COLO829 (cell line): ENCODE data around the gene TNFRSF8.

Experiments
- DNase-seq: peaks from one replicate; pipeline ENCODE4 v3.0.0; 2012; ENCODE audit warnings: low spot score

Gene TNFRSF8

DNA sequence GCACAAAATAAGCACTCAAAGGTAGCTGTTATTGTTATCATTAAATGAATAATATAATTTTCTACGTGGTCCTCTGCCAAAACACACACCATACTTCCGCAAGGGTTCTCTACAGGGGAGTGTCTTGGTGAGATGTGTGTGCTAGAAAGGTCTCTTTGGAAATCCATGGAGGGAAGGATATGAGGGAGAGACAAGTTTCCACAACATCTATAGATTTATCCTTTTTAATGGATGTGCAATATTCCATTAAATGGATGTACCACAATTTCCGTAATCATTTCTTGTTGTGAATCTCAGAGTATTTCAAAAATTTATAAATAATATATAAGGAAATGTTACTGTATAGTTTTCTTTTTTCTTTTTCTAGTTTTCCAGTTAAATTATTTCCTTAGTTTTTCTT, 2.6 kb upstream of the TNFRSF8 start:
- no peak for DNase-seq

DNA sequence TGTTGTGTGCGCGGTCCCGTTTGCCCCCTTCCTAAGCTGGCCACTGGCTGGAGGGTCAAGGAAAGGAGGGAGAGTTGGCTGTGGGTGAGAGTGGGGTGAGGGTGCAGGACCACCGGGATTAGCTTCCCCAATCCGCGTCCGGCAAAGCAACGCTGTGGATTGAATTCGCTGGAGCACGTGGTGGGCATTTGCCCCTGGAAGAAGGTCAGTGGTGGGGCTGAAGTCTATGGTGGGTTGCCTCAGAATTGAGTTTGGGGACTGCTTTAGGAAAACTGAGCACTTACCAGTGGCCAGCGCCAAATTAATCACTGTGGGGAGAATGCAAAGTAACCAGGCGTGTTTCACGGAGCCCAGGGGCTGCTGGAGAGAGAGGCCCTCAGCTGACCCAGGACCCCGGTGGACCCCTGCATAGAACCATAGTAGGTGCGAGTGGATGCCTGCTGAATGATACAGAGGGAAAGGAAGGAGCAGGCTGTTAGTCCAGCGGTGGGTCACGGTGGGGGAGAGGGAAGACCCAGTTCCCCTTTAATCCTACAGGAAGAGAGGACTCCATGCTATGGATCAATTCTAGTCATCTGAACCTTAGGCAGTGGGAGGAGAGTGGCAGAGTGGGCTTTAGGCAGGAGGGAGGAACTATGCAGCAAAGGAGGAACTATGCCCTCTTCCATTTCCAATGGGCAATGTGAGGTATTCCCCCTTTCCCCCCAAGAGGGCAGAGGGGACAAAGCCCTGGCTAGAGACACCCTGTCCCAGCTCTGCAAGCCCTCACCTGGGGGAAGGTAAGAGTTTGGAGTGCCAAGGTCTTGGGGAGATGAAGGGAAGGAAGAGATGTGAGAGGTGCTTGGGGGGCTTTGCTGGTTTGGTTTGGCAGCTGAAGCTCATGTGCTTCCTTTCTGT, 1.2 kb downstream of the TNFRSF8 start:
- DNase-seq: no peak

DNA sequence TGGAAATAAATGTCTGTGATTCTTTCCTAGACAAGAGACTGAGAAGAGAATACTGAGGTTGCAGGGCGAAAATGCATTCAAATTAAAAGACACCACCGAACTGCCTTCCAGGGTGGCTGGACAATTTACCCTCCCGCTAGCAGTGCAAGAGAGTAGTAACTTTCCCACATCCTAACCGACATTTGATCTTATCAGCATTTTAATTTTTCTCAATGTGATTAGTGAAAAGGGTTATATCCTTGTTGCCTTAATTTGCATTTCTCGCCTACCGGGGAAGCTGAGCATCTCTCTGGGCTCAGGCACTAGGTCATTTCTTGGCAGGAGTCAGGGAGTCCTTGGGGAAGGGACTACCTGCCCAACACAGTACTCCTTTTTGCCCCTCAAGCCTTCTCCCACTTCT, 2.8 kb downstream of the TNFRSF8 start:
- no peak for DNase-seq

DNA sequence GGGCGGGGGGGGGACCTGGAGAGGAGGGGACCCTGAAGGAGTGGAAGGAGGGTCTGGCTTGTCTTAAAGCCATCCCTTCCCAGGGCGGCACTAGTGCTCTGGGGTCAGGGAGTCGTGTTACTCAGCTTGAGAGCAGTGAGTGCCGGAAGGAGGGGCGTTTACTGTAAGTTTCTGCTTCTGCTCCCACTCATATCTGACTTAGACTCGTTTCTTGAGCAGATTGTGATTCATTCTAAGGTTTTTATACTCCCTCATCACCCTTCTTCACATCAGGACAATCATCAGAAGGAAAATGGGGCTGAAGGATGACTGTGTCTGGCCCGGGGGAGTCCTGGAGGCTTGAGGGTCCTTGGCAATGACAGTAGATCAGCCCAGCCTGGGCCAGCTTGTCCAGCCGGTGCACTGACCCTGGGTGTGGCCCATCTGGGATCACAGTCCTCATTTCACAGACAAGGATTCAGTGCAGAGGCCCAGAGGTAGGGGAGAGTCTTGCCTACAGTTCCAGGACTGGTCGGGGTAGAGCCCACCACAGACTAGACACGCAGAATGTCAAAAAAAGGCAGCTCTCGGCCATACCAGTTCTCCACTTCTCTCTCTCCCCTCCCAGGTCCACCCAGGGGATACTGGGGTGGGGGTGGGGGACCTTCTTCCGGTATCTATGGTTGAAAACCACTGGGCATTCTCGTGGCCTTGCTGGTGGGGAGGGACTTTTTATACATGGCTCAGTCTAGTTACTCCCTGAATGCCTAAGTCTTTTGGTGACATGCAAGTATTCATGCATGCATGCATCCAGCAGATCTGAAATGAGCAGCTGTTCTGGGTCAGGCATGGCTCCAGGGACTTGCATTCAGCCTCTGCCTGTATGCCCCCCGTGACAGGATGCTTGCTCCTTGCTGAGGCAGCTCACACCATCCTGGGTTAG, 5.1 kb downstream of the TNFRSF8 start:
- DNase-seq: no peak

DNA sequence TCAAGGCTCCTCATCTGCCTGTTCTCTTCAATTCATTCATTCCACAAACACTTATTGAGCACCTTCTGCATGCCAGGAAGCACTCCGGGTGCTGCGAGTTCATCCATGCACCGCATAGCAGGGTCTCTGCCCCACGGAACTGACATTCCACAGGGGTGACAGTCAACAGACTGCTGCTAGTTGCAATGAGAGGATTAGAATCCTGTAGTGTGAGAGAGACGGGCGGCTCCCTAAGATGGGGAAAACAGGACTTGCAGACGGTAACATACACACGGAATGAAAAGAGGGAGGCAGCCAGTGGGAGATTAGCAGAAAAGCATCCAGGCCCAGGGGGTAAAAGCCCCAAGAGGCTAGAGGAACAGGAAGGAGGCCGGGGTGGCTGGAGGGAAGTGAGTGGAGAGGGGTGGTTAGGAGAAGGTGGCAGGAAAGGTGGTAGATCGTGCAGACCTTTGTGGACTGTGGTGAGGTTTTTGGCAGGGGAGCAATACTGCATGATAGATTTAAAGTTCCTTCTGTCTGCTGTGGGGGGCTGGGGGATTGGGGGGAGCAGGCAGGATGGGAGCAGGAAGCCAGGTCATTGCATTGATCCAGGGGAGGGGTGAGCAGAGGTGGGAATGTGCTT, 6.6 kb downstream of the TNFRSF8 start:
- no peak for DNase-seq

DNA sequence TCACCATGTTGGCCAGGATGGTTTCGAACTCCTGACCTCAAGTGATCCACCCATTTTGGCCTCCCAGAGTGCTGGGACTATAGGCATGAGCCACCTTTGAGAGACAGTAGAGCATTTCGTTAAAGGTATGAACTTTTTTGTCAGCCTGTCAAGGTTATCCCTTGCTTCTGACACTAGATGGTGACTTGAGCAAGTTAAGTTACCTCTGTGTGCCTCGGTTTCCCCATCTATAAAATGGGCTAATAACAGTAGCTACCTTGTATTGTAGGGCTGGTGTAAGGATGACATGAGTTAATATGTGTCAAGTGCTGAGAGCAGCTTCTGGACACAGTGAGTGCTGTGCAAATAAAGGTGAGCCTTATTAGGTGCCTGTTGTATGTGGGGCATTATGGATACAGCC, 8.8 kb downstream of the TNFRSF8 start:
- DNase-seq: no peak

DNA sequence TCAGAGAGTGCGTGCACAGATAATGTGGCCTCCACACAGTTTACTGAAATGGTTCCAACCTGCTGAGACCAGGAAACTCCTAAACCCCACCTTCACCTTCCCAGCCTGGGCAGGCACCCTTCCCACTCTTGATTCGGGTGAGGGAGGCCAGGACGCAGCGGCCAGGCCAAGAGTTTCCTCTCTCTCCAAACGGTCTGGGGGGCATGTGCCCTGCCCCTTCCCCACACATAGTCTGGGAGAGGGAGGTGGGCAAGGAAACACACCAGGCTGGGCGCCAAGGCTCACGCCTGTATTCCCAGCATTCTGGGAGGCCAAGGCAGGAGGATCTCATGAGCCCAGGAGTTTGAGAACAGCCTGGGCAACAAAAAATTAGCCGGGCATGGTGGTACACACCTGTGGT, 9.6 kb downstream of the TNFRSF8 start:
- no peak for DNase-seq

DNA sequence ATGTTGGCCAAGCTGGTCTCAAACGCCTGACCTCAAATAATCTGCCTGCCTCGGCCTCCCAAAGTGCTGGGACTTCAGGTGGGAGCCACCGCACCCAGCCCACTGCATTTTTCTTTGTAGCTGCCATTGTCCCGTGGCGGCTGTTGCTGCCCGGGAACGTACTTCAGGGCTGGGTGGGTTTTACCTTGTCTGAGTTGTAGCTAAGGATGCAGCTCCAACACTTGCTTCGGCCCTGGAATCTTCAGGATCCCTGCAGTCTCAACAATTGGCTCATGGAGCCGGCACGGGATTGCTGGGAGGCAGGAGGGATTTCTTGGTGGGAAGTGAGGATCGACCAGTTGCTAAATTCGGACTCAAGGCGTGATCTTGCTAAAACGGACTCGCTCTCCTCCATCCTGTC, 10.7 kb downstream of the TNFRSF8 start:
- no peak for DNase-seq

DNA sequence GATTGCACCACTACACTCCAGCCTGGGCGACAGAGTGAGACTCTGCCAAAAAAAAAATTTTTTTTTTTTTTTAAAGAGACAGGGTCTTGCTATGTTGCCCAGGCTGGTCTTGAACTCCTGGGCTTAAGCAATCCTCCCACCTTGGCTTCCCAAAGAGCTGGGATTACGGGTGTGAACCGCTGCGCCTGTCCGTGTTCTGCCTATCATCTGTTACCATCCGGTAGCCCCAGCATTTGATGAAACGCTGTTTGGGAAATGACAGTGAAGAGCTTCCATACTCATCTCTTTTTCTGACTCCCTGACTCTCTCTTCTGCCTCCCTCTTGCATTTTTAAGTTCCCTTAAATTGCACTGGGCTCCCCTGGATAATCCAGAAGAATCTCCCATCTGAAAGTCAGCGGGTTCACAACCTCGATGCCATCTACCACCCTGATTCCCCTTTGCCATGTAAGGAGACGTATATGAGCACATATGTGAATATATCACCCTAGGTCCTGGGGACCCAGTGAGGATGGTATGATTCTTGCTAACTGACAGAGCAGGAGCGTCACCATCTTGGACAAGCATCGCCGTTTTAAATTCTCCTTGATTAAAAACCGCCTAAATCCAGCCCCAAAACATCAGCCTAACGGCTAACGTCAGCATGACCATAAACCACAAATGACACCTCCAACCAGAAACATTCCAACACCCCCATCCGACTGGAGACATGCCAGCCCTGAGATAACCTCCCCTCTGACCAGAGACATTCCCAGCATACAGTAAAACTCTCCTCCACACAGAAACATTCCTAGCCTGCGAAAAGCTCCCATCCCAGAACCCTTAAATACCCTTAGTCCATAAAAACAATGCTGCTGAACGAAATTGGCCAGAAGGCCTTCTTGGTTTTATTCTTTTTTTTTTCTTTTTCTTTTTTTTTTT, 12.4 kb downstream of the TNFRSF8 start:
- no peak for DNase-seq

DNA sequence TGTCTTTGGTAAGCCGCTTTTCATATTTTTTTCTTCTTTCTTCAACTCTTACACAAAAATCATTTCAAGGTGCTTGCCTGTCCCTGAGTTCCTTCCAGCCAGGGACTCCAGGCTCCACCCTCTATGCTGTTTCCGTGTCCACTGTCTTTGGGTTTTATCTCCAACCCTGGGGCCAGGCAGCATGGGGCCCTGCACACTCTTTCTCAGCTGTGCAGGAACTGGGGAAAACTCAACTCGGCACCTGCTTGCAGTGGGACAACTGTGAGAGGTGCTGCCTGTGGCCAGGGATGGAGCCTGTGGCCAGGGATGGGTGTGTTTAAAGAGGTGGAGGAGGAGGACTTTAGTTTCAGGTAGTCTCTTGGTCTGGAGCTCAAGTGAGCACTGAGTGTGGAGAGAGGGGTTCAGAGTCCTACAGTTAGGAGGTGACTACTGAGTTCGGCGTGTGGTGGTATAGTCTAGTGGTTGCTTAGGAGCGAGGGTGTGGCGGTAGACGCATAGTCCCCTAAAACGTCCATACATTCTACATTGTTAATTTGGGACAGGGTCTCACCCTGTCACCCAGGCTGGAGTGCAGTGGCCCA, 13.4 kb downstream of the TNFRSF8 start:
- DNase-seq: no peak

DNA sequence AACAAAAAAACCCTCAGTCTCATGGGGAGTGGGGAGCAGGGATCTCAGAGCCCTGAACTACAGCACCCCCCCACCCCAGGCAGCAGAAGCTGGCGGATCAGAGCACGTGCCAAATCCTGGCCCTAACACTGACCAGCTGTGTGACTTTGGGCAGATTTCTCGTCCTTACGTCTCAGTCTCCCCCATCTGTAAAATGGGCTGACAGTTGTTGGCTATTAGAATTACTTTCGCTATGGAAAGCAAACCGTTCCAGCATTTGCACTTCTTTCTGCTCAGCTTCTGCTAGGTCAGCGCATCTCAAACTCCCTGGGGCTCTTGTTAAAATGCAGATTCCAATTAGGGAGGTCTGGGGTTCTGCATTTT, 15.5 kb downstream of the TNFRSF8 start:
- DNase-seq: no peak

DNA sequence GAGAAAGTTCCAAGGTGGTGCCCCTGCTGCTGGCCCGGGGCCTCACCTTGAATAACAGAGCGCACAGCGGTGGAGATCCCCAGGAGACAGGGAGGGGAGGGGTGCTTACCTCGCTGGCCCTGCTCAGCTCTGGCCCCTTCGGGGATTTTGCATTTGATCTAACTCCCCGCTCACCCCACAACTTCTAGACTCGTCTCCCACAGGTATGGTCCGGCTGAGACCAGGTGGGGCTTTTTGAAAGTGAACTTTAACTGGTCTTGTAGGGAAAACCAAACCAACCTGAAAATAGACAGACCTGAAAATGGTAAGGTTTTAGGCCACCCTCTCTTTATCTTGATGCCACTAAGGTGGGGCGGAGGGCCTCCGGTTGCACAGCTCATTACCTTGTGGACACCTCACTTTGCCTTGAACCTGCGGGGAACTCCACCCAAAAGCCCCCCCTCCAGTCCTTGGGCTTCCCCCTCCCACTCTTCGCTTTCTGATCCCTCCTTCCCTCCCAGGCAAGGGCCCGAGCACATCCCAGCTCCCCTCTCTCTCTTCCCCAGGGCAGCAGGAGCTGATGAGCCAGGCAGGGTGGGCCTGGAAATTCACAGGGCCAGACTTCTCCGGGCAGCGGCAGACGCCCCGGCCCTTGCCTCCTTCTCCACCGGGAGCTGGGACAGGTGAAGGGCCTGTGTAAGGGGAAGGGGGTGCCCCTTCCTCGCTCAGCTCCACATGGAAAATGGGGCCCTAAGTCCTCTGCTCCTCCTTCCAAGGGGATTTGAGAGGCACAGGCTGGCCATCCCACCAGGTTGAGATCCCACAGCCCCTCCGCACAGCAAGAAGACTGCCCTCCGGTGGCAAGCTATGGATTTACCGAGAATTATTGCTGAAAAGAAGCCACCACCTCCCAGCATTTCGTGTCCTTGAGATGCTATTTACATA, 16.1 kb downstream of the TNFRSF8 start:
- DNase-seq: peak; percentile 40

DNA sequence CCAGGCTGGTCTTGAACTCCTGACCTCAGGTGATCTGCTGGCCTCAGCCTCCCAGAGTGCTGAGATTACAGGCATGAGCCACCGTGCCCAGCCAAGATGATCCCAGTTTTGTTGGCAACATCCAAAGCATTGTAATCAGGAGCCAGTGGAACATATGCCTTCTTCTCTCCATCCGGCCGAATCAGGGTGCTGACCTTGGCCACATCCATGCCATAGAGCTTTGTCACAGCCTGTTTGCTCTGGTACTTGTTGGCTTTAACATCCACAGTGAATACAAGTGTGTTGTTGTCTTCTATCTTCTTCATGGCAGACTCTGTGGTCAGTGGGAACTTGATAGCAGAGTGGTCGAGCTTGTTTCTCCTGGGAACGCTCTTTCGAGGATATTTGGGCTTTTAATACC, 17.1 kb downstream of the TNFRSF8 start:
- DNase-seq: no peak

DNA sequence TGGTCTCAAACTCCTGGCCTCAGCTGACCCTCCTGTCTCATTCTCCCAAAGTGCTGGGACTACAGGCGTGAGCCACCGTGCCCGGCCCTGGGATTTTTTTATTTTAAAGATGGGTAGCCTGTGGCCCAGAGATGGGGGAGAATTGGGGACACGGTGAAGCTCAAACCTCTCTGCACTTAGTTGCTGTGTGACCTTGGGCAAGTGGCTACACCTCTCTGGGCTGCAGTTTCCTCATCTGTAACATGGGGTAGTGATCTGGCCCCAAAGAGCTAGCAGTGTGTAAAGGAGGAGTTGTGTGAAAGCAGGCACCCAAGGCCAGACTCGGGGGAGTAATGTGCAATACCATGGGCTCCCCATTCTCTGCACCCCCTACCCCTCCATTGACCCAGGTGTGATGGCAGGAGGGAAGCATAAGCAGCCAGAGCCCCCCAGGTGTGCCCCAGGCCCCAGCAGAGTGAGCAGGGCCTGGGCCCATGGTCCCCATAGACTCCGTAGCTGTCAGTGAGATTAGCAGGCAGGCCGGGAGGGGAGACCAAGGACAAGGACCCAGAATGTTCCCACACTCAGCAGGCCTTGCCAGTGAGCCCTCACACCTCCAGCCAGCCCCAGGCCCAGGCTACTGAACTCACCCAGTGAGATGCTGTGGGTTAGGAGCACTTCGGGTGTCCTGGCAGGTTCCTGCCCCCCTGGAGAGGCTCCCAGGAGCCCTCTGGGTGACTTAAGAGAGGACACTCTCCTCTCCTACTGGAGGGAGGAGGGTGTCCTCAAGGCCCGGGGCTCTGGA, 17.9 kb downstream of the TNFRSF8 start:
- no peak for DNase-seq

DNA sequence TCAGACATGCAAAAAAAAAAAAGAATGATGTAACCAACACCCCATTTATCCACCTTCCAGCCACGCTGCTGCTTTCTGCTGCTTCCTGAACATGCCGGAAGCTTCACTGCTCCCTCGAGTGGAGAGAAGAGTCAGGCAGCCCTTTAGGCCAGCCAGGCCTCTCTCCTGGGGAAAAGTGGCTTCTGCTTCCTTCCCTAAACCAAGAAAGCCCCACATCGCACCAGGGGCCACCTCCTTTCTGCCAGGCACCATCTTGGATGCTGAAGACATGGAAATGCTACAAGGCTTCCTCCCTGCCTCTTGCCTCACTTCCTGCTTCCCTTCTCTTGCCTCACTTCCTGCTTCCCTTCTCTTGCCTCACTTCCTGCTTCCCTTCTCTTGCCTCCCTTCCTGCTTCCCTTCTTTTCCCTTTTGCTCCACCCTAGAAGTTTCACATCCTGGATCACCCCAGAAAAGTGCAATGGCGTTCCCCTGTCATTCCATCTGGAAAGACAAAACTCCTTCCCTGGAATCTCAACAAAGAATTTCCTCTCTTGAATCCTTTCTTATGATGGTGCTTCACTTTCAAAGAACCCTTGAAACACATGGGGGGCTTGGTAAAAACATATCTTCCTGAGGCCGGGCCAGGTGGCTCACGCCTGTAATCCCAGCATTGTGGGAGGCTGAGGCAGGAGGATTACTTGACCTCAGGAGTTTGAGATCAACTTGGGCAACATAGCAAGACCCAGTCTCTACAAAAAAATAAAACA, 18.7 kb downstream of the TNFRSF8 start:
- DNase-seq: no peak

DNA sequence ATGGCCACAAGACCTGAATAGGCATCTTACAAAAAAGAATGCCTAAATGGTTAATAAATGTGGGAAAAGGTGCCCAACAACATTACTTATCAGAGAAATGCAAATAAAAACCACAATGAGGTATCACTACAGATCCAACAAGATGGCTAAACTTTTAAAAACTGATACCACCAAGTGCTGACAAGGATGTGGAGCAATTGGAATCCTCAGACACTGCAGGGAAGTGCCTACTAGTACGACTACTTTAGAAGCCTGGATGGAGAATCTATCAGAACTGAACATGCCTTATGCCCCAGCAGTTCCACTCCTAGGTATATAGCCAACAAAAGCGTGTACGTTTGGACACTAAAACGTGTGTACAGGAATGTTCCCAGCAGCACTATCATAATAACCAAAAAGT, 19.9 kb downstream of the TNFRSF8 start:
- no peak for DNase-seq

DNA sequence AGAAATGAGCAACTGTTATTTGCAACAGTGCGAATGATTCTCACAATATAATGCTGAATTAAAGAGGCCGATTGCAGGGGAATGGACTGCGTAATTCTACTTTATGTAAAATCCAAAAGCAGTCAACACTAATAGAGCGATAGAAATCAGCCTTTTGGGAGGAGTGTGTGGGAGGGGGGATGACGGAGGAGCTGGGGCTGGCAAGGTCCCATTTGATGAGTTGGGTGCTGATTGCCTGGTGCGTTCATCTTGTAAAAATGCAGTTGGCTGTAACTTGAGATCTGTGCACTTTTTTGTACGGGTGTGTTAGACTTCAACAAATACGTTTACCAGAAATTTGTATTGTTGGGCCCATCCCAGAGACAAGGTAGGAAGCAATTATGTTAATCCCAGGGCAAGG, 20.7 kb downstream of the TNFRSF8 start:
- no peak for DNase-seq

DNA sequence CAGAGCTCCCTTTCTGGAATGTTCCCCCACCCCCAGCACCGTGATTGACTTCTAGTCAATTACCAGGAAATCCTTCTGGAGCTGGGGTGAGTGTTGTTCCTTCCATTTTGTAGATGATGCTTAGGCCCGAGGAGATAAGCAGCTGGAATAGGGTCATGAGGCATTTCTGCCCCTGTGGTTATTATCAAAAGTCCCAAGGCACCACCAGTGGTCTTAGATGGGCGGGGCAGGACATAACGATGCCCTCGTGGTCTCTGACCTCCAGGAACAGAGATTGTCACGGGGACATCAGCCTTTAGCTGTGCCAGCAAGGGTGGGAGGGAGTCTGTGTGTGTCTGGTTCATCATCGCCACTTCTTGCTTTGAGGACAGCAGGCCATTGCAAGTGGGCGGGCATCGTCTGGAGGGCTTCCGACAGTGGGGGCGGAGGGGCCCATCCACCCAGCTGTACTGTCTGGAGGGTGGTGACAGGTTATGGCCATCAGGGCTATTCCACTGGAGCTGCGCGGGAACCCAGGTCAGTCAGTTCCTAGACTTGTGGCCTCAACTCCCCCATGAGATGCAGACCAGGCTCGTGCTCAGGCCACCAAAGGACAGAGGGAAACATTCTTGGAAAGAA, 22.6 kb downstream of the TNFRSF8 start:
- DNase-seq: no peak
